CD4-positive, CD25-positive, alpha-beta regulatory T cell (primary cell): ENCODE data around the gene DNER. TPM values are rescaled to one million over a fixed set of nuclear protein-coding genes. Genes with fewer than 3 reads are reported as not detected.

Experiments
- ATAC-seq, 2 donors: fragments of 150-1000 bp; cut with Tn5 transposase; one replicate each; pipeline ENCODE4 v1.10.0; 2021; ENCODE audit warnings: low read depth in 2 of 2, moderate number of reproducible peaks in 2 of 2, moderate library complexity in 1 of 2
- DNase-seq, 3 donors: peaks; one replicate each; pipeline versions ENCODE4 v3.0.0 to v3.0.0-alpha.2; 2012 to 2022; ENCODE audit warnings: mixed read lengths in 1 of 3
- H3K27ac ChIP-seq: one replicate; pipeline ENCODE4 v1.7.0; 2013; ENCODE audit warnings: mild to moderate bottlenecking, low read length; ENCODE audit not compliant: insufficient read depth, poor library complexity, severe bottlenecking
- H3K27me3 ChIP-seq: one replicate; pipeline ENCODE4 v1.7.0; 2013; ENCODE audit warnings: low read length; ENCODE audit not compliant: control insufficient read depth, insufficient read depth
- H3K36me3 ChIP-seq: one replicate; pipeline ENCODE4 v1.7.0; 2013; ENCODE audit warnings: mild to moderate bottlenecking, low read length, moderate library complexity; ENCODE audit not compliant: control insufficient read depth, insufficient read depth
- H3K4me1 ChIP-seq: 2 replicates; pipeline ENCODE4 v1.7.0; 2013; ENCODE audit warnings: mild to moderate bottlenecking, low read length; ENCODE audit not compliant: insufficient read depth, control insufficient read depth, poor library complexity, severe bottlenecking
- H3K4me3 ChIP-seq: one replicate; pipeline ENCODE4 v1.7.0; 2013; ENCODE audit warnings: low read depth, mild to moderate bottlenecking, low read length, moderate library complexity
- H3K9me3 ChIP-seq, 2 experiments: 1 replicate in 1 of 2; 2 replicates in 1 of 2; pipeline ENCODE4 v1.7.0; 2013; ENCODE audit warnings: low read length in 2 of 2, mild to moderate bottlenecking in 1 of 2, moderate library complexity in 1 of 2; ENCODE audit not compliant: control insufficient read depth in 2 of 2
- H3K27ac Mint-ChIP-seq, 3 donors: one replicate each; pipeline ENCODE4 v1.8.0; 2020 to 2022; ENCODE audit warnings: mild to moderate bottlenecking in 3 of 3, mixed read lengths in 3 of 3, moderate library complexity in 2 of 3
- H3K27me3 Mint-ChIP-seq: one replicate; pipeline ENCODE4 v1.8.0; 2022; ENCODE audit warnings: mild to moderate bottlenecking, mixed read lengths
- H3K36me3 Mint-ChIP-seq: one replicate; pipeline ENCODE4 v1.8.0; 2020; ENCODE audit warnings: mixed read lengths
- H3K4me1 Mint-ChIP-seq, 4 donors: one replicate each; pipeline ENCODE4 v1.8.0; 2020 to 2022; ENCODE audit warnings: mixed read lengths in 4 of 4, mild to moderate bottlenecking in 1 of 4
- H3K4me3 Mint-ChIP-seq, 4 donors: one replicate each; pipeline ENCODE4 v1.8.0; 2020 to 2022; ENCODE audit warnings: mild to moderate bottlenecking in 4 of 4, mixed read lengths in 4 of 4, moderate library complexity in 3 of 4
- H3K9me3 Mint-ChIP-seq, 7 donors: one replicate each; pipeline ENCODE4 v1.8.0; 2020 to 2022; ENCODE audit warnings: mixed read lengths in 7 of 7, mild to moderate bottlenecking in 3 of 7, moderate library complexity in 2 of 7
- polyA plus RNA-seq, 4 donors: library from polyadenylated mRNA; unstranded; fragments of 300-500 nt; fragmentation: Illumina TruSeq; gene quantifications; one replicate each; pipeline ENCODE4 v1.2.3, GENCODE V29; 2021
- total RNA-seq: library from RNA; stranded (reverse); gene quantifications from one replicate; pipeline ENCODE4 v1.2.3, GENCODE V29; 2022

Gene DNER
- total and polyA plus RNA-seq, 5 donors from 2014 or later: 0.23 TPM; not detected in 4

- Histone ChIP-seq H3K27me3 (no peaks in the 10 kb centered on the region), H3K9me3 (no peaks in the 10 kb centered on the region), H3K4me1 (no peaks in the 10 kb centered on the region), H3K27ac (no peak overlapping the region), H3K36me3 (no peaks in the 10 kb centered on the region), H3K4me3 (no peak overlapping the region)
- ATAC-seq: no peak
- no peak overlapping the region for H3K27ac Mint-ChIP-seq
- H3K4me1 Mint-ChIP-seq: no peaks in the 10 kb centered on the region
- H3K36me3 Mint-ChIP-seq: no peaks in the 10 kb centered on the region
- no peaks in the 10 kb centered on the region for H3K9me3 Mint-ChIP-seq
- no peaks in the 10 kb centered on the region for H3K27me3 Mint-ChIP-seq
- H3K4me3 Mint-ChIP-seq: no peak overlapping the region
- DNase-seq: no peak
Measured at GRCh38 chr2:229539628-229540027, 174.7 kb downstream of the DNER start.

GRCh38 chr2:229531594-229531993 lies 182.8 kb downstream of the DNER start:
- Mint-ChIP-seq H3K36me3 (no peaks in the 10 kb centered on the region), H3K9me3 (peaks cover 0 to 5% (median 4%) of the 10 kb centered on the region in 7 donors), H3K27ac (peak overlapping the region in 1 of 3 donors; percentile 52), H3K4me1 (no peaks in the 10 kb centered on the region), H3K27me3 (peaks cover 4% of the 10 kb centered on the region), H3K4me3 (no peak overlapping the region)
- Histone ChIP-seq H3K4me1 (no peaks in the 10 kb centered on the region), H3K9me3 (no peaks in the 10 kb centered on the region), H3K36me3 (no peaks in the 10 kb centered on the region), H3K4me3 (no peak overlapping the region), H3K27me3 (no peaks in the 10 kb centered on the region), H3K27ac (no peak overlapping the region)
- DNase-seq (no peak), ATAC-seq (no peak)

DNA sequence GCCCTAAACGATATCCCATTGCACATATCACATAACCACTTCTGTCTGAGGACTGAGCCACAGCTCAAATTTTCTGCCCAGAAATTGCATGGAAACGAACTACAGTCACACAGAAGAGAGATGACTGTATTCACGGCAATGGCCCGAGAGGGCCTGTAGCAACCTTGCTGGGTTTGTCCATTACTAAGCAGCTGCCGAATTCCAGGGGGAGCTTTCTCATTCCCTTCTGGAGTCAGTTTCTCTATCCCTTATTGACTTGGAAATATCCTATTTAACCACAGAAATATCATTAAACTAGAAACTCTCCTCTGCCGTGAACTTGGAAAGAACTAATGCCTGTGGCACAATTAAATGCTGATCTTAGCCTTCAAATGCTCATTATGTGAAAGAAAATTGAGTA lies 183.9 kb downstream of the DNER start:
- peaks cover 0 to 7% (median 4%) of the 10 kb centered on the region in 7 donors for H3K9me3 Mint-ChIP-seq
- Histone ChIP-seq H3K9me3 (no peaks in the 10 kb centered on the region), H3K4me1 (no peaks in the 10 kb centered on the region), H3K4me3 (no peak overlapping the region), H3K36me3 (no peaks in the 10 kb centered on the region), H3K27ac (no peak overlapping the region), H3K27me3 (no peaks in the 10 kb centered on the region)
- no peaks in the 10 kb centered on the region for H3K36me3 Mint-ChIP-seq
- ATAC-seq (no peak), DNase-seq (no peak)
- H3K4me1 Mint-ChIP-seq: no peaks in the 10 kb centered on the region
- no peak overlapping the region for H3K4me3 Mint-ChIP-seq
- H3K27me3 Mint-ChIP-seq: peaks cover 4% of the 10 kb centered on the region
- no peak overlapping the region for H3K27ac Mint-ChIP-seq

- H3K36me3 Mint-ChIP-seq: no peaks in the 10 kb centered on the region
- no peaks in the 10 kb centered on the region for H3K27me3 ChIP-seq
- H3K9me3 Mint-ChIP-seq: peaks cover 0 to 7% (median 4%) of the 10 kb centered on the region in 7 donors
- no peak overlapping the region for H3K27ac ChIP-seq
- DNase-seq: no peak
- no peak overlapping the region for H3K4me3 ChIP-seq
- H3K27me3 Mint-ChIP-seq: peaks cover 4% of the 10 kb centered on the region
- no peak overlapping the region for H3K27ac Mint-ChIP-seq
- ATAC-seq: no peak
- no peak overlapping the region for H3K4me3 Mint-ChIP-seq
- H3K36me3 ChIP-seq: no peaks in the 10 kb centered on the region
- no peaks in the 10 kb centered on the region for H3K4me1 Mint-ChIP-seq
- no peaks in the 10 kb centered on the region for H3K9me3 ChIP-seq
- no peaks in the 10 kb centered on the region for H3K4me1 ChIP-seq
Measured at GRCh38 chr2:229528846-229529245, 185.5 kb downstream of the DNER start.

DNA sequence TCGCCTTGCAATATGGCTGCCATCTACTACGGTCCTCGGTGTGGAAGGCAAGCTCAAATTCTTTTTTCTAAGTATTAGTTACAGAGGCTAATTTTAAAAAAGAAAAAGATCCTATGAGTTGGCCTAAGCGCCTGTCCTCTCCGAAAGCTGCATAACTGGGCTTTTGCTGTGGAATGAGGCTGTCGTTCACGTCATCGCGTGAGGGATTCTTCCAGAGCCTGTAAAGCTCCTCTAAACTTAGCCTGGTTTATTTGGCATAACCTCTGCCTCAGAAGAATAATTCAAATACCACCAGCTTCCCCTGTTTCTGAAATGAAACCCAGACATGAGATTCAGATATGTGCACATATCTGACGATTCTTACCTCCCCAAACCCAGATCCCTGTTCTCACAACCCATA lies 187.4 kb downstream of the DNER start:
- Histone ChIP-seq H3K9me3 (no peaks in the 10 kb centered on the region), H3K27ac (no peak overlapping the region), H3K27me3 (no peaks in the 10 kb centered on the region), H3K4me3 (no peak overlapping the region), H3K4me1 (no peaks in the 10 kb centered on the region), H3K36me3 (no peaks in the 10 kb centered on the region)
- Mint-ChIP-seq H3K9me3 (peaks cover 0 to 5% (median 4%) of the 10 kb centered on the region in 7 donors), H3K36me3 (no peaks in the 10 kb centered on the region), H3K27ac (no peak overlapping the region), H3K4me3 (no peak overlapping the region), H3K4me1 (no peaks in the 10 kb centered on the region), H3K27me3 (peaks cover 4% of the 10 kb centered on the region)
- DNase-seq (no peak), ATAC-seq (no peak)

DNA sequence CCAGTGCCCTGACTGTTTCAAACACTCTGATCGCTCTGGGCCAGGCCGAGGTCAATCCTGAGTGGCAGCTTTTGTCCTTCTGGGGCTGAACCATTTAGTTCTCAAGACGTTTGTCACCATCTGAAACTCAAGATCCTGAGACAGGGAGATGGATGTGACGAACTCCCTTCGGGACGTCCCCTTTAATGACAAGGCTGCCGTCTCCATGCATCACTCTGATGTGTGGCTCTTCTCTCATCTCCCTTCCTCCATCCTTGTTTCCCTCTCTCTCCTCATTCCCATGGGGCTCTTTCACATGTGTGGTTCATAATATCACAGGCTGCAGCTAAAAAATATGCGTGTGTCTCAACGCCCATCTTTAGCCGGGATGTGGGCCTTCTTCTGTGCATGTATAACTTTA lies 189.6 kb downstream of the DNER start:
- no peak overlapping the region for H3K4me3 ChIP-seq
- DNase-seq (no peak), ATAC-seq (no peak)
- no peaks in the 10 kb centered on the region for H3K36me3 ChIP-seq
- Mint-ChIP-seq H3K27ac (no peak overlapping the region), H3K36me3 (no peaks in the 10 kb centered on the region), H3K4me1 (no peaks in the 10 kb centered on the region), H3K4me3 (no peak overlapping the region), H3K27me3 (peaks cover 4% of the 10 kb centered on the region), H3K9me3 (peaks cover 0 to 3% (median 0%) of the 10 kb centered on the region in 7 donors)
- no peaks in the 10 kb centered on the region for H3K9me3 ChIP-seq
- H3K4me1 ChIP-seq: no peaks in the 10 kb centered on the region
- H3K27me3 ChIP-seq: no peaks in the 10 kb centered on the region
- H3K27ac ChIP-seq: no peak overlapping the region

GRCh38 chr2:229523663-229524062 lies 190.7 kb downstream of the DNER start:
- no peak overlapping the region for H3K27ac ChIP-seq
- peaks cover 0 to 2% (median 0%) of the 10 kb centered on the region in 7 donors for H3K9me3 Mint-ChIP-seq
- no peaks in the 10 kb centered on the region for H3K9me3 ChIP-seq
- no peaks in the 10 kb centered on the region for H3K4me1 Mint-ChIP-seq
- no peaks in the 10 kb centered on the region for H3K27me3 Mint-ChIP-seq
- no peaks in the 10 kb centered on the region for H3K36me3 ChIP-seq
- no peak overlapping the region for H3K27ac Mint-ChIP-seq
- H3K36me3 Mint-ChIP-seq: no peaks in the 10 kb centered on the region
- no peak overlapping the region for H3K4me3 Mint-ChIP-seq
- H3K4me3 ChIP-seq: no peak overlapping the region
- H3K27me3 ChIP-seq: no peaks in the 10 kb centered on the region
- no peaks in the 10 kb centered on the region for H3K4me1 ChIP-seq
- ATAC-seq: no peak
- no peak for DNase-seq

GRCh38 chr2:229521576-229521975 lies 192.8 kb downstream of the DNER start:
- no peaks in the 10 kb centered on the region for H3K27me3 ChIP-seq
- H3K36me3 Mint-ChIP-seq: no peaks in the 10 kb centered on the region
- H3K36me3 ChIP-seq: no peaks in the 10 kb centered on the region
- ATAC-seq (no peak), DNase-seq (no peak)
- H3K27ac Mint-ChIP-seq: no peak overlapping the region
- no peak overlapping the region for H3K27ac ChIP-seq
- no peak overlapping the region for H3K4me3 Mint-ChIP-seq
- no peak overlapping the region for H3K4me3 ChIP-seq
- H3K27me3 Mint-ChIP-seq: no peaks in the 10 kb centered on the region
- no peaks in the 10 kb centered on the region for H3K9me3 ChIP-seq
- H3K4me1 ChIP-seq: no peaks in the 10 kb centered on the region
- H3K4me1 Mint-ChIP-seq: no peaks in the 10 kb centered on the region
- H3K9me3 Mint-ChIP-seq: peaks cover 0 to 2% (median 0%) of the 10 kb centered on the region in 7 donors
